Activated CD4-positive, alpha-beta T cell treated with anti-CD3 and anti-CD28 coated beads, Interleukin-2, amount 50 U/mL, for 48 hours (primary cell): ENCODE results near the gene SMYD5.
"Not testable (repeated sequence)": the region's sequence is repeated elsewhere in the genome, so short reads cannot be mapped to it uniquely, and the experiment has no call there.

Experiments used
- DNase-seq, 2 experiments: peaks; one replicate each; pipeline ENCODE4 v3.0.0-alpha.2; 2020

SMYD5 gene

GRCh38 chr2:73262108-73262651 lies 48.1 kb downstream of the SMYD5 start:
- no peak for DNase-seq

- DNase-seq, result not testable (repeated sequence)
Measured at GRCh38 chr2:73262691-73263429, 48.8 kb downstream of the SMYD5 start.

- no peak for DNase-seq
Measured at GRCh38 chr2:73263540-73264331, 49.7 kb downstream of the SMYD5 start.

GRCh38 chr2:73264332-73264606 lies 50.2 kb downstream of the SMYD5 start:
- no peak for DNase-seq

- no peak for DNase-seq
Measured at GRCh38 chr2:73264783-73265182, 50.7 kb downstream of the SMYD5 start.

- DNase-seq, result no peak
Measured at GRCh38 chr2:73265298-73266060, 51.4 kb downstream of the SMYD5 start.

- no peak for DNase-seq
Measured at GRCh38 chr2:73266061-73266901, 52.2 kb downstream of the SMYD5 start.

- DNase-seq, result no peak
Measured at GRCh38 chr2:73267008-73267407, 53.0 kb downstream of the SMYD5 start.

- no peak for DNase-seq
Measured at GRCh38 chr2:73268366-73268829, 54.4 kb downstream of the SMYD5 start.

- peak; percentile 69 to 75 for DNase-seq
Measured at GRCh38 chr2:73268830-73269685, 55.0 kb downstream of the SMYD5 start.

- DNase-seq, result no peak
Measured at GRCh38 chr2:73269686-73270465, 55.8 kb downstream of the SMYD5 start.

GRCh38 chr2:73272270-73272669 lies 58.2 kb downstream of the SMYD5 start:
- DNase-seq, result no peak
